GM18867 (cell line): ENCODE measurements around the gene LRRC4C.
"Not testable (repeated sequence)": the region's sequence is repeated elsewhere in the genome, so short reads cannot be mapped to it uniquely, and the experiment has no call there.

Source experiments
- ATAC-seq: cut with Tn5 transposase; IDR thresholded peaks from one replicate; pipeline ENCODE4 v1.9.1; 2021; ENCODE audit warnings: mild to moderate bottlenecking, moderate library complexity; ENCODE audit not compliant: unreplicated experiment

The LRRC4C gene

GRCh38 chr11:40203606-40204005 lies 1255.8 kb downstream of the LRRC4C start:
- no peak for ATAC-seq

- no peak for ATAC-seq
These were observed 1256.7 kb downstream of the LRRC4C start for GRCh38 chr11:40202589-40203270.

GRCh38 chr11:40192590-40192989 lies 1266.9 kb downstream of the LRRC4C start:
- ATAC-seq = not testable (repeated sequence)

- no peak for ATAC-seq
These were observed 1269.2 kb downstream of the LRRC4C start for GRCh38 chr11:40190294-40190693.

GRCh38 chr11:40188848-40189247 lies 1270.6 kb downstream of the LRRC4C start:
- ATAC-seq = no peak

- ATAC-seq = no peak
These were observed 1272.2 kb downstream of the LRRC4C start for GRCh38 chr11:40187295-40187694.

GRCh38 chr11:40186437-40187263 lies 1272.8 kb downstream of the LRRC4C start:
- no peak for ATAC-seq

- ATAC-seq = no peak
These were observed 1273.7 kb downstream of the LRRC4C start for GRCh38 chr11:40185793-40186192.

- peak; percentile 96 for ATAC-seq
These were observed 1276.1 kb downstream of the LRRC4C start for GRCh38 chr11:40183073-40184064.

- no peak for ATAC-seq
These were observed 1279.9 kb downstream of the LRRC4C start for GRCh38 chr11:40179541-40179940.

- no peak for ATAC-seq
These were observed 1281.0 kb downstream of the LRRC4C start for GRCh38 chr11:40178470-40178869.

GRCh38 chr11:40175980-40176379 lies 1283.5 kb downstream of the LRRC4C start:
- no peak for ATAC-seq

GRCh38 chr11:40170078-40170477 lies 1289.4 kb downstream of the LRRC4C start:
- no peak for ATAC-seq

GRCh38 chr11:40168414-40168813 lies 1291.0 kb downstream of the LRRC4C start:
- peak; percentile 98 for ATAC-seq

GRCh38 chr11:40167805-40168204 lies 1291.6 kb downstream of the LRRC4C start:
- not testable (repeated sequence) for ATAC-seq

- no peak for ATAC-seq
These were observed 1292.6 kb downstream of the LRRC4C start for GRCh38 chr11:40166892-40167291.

GRCh38 chr11:40162901-40163883 lies 1296.3 kb downstream of the LRRC4C start:
- no peak for ATAC-seq

- no peak for ATAC-seq
These were observed 1297.5 kb downstream of the LRRC4C start for GRCh38 chr11:40161854-40162410.

- ATAC-seq = no peak
These were observed 1299.0 kb downstream of the LRRC4C start for GRCh38 chr11:40160418-40160817.
